GM12878 (cell line): Measurements from ENCODE around the gene EHF. TPM values are rescaled to one million over a fixed set of nuclear protein-coding genes. Genes with fewer than 3 reads are reported as not detected.

ENCODE experiments used
- ATF2 ChIP-seq: IDR thresholded peaks from 2 replicates; pipeline ENCODE4 v1.6.1; 2012; ENCODE audit warnings: low read length, inconsistent platforms
- ATF7 ChIP-seq: fragments of 450-650 bp; IDR thresholded peaks from 2 replicates; pipeline ENCODE4 v1.6.1; 2016; ENCODE audit warnings: low read depth, mild to moderate bottlenecking
- CHD1 ChIP-seq: IDR thresholded peaks from 2 replicates; pipeline ENCODE4 v1.6.1; 2012; ENCODE audit warnings: low read depth, low read length, improper control_type of control experiment
- CREB1 ChIP-seq: IDR thresholded peaks from 2 replicates; pipeline ENCODE4 v1.6.1; 2012; ENCODE audit warnings: low read depth, mild to moderate bottlenecking, inconsistent platforms
- EZH2 ChIP-seq: IDR thresholded peaks from 2 replicates; pipeline ENCODE4 v1.6.1; 2012; ENCODE audit warnings: low read depth, mild to moderate bottlenecking, control low read depth, inconsistent platforms, low read length, borderline replicate concordance; ENCODE audit not compliant: control insufficient read depth
- HDAC6 ChIP-seq: fragments of 200-600 bp; sonication (generic); IDR thresholded peaks from one replicate; pipeline ENCODE4 v1.8.0; 2017; ENCODE audit warnings: antibody characterized with exemption; ENCODE audit not compliant: unreplicated experiment
- HDGF ChIP-seq: fragments of 450-650 bp; IDR thresholded peaks from 2 replicates; pipeline ENCODE4 v1.6.1; 2016; ENCODE audit warnings: antibody characterized with exemption
- IKZF2 ChIP-seq, 2 experiments: fragments of 450-650 bp; IDR thresholded peaks; 2 replicates each; pipeline ENCODE4 v1.6.1; 2017; ENCODE audit warnings: mild to moderate bottlenecking in 2 of 2, moderate library complexity in 2 of 2
- MEF2A ChIP-seq: IDR thresholded peaks from 2 replicates; pipeline ENCODE4 v1.6.1; 2011; ENCODE audit warnings: low read depth, mild to moderate bottlenecking, low read length, moderate library complexity; ENCODE audit not compliant: insufficient read depth
- MYB ChIP-seq: fragments of 150-350 bp; IDR thresholded peaks from 2 replicates; pipeline ENCODE4 v1.6.1; 2014; ENCODE audit warnings: mild to moderate bottlenecking, low read depth, low read length, borderline replicate concordance
- PRDM15 ChIP-seq: fragments of 450-650 bp; formaldehyde crosslinking; IDR thresholded peaks from 2 replicates; pipeline ENCODE4 v1.4.0; 2020; ENCODE audit warnings: mild to moderate bottlenecking, moderate library complexity
- RAD21 ChIP-seq: IDR thresholded peaks from 2 replicates; pipeline ENCODE4 v1.6.1; 2011; ENCODE audit warnings: mild to moderate bottlenecking, low read depth, low read length, moderate library complexity; ENCODE audit not compliant: insufficient read depth
- SMAD1 ChIP-seq: fragments of 450-650 bp; IDR thresholded peaks from 2 replicates; pipeline ENCODE4 v1.6.1; 2018; ENCODE audit warnings: mild to moderate bottlenecking, low read depth; ENCODE audit not compliant: partially characterized antibody
- TBL1XR1 ChIP-seq: IDR thresholded peaks from 2 replicates; pipeline ENCODE4 v1.6.1; 2012; ENCODE audit warnings: low read depth, low read length, improper control_type of control experiment
- ZNF207 ChIP-seq: fragments of 450-650 bp; IDR thresholded peaks from 2 replicates; pipeline ENCODE4 v1.6.1; 2014; ENCODE audit warnings: antibody characterized with exemption, mild to moderate bottlenecking, borderline replicate concordance
- ZNF217 ChIP-seq: fragments of 450-650 bp; IDR thresholded peaks from 2 replicates; pipeline ENCODE4 v1.6.1; 2017; ENCODE audit warnings: antibody characterized with exemption, mild to moderate bottlenecking
- polyA plus RNA-seq, 11 experiments: library from polyadenylated mRNA; depleted of rRNA in 4 of 11; unstranded in 6 of 11; stranded (reverse) in 5 of 11; fragments of >200 nt; fragmentation: Nextera tagmentation in 4 of 11; fragmentation: Illumina TruSeq in 1 of 11; extraction: Ambion mirVana in 4 of 11; extraction: Trizol in 1 of 11; gene quantifications; 1 replicate in 1 of 11; 2 replicates in 10 of 11; pipeline versions ENCODE4 v1.2.1 to v1.2.3, GENCODE V29; 2011 to 2016; ENCODE audit warnings: inconsistent platforms in 2 of 11, missing spikeins in 2 of 11, low read depth in 1 of 11
- total RNA-seq, 4 experiments: library from RNA; depleted of rRNA in 3 of 4; stranded (reverse); fragments of >200 nt in 3 of 4; fragmentation: Illumina TruSeq in 1 of 4; extraction: Trizol in 1 of 4; gene quantifications; 2 replicates each; pipeline versions ENCODE4 v1.2.1 to v1.2.3, GENCODE V29; 2013 to 2021
- TF ChIP-seq, protein P1 (sequence below): IDR thresholded peaks from 2 replicates; pipeline ENCODE4 v1.6.1; 2011; ENCODE audit warnings: low read depth, low read length, improper control_type of control experiment, borderline replicate concordance
- TF ChIP-seq, protein P2 (sequence below): fragments of 450-650 bp; IDR thresholded peaks from 2 replicates; pipeline ENCODE4 v1.6.1; 2016; ENCODE audit warnings: mild to moderate bottlenecking
- TF ChIP-seq, protein P3 (sequence below): IDR thresholded peaks from 2 replicates; pipeline ENCODE4 v1.6.1; 2012; ENCODE audit warnings: low read depth, low read length, improper control_type of control experiment

Gene EHF
- total and polyA plus RNA-seq, 10 of the 15 experiments (the other 5 are each of a cell fraction or from before 2014, with no cell fraction given), result 0.04 to 0.33 (median 0.06) TPM; not detected in 6

DNA sequence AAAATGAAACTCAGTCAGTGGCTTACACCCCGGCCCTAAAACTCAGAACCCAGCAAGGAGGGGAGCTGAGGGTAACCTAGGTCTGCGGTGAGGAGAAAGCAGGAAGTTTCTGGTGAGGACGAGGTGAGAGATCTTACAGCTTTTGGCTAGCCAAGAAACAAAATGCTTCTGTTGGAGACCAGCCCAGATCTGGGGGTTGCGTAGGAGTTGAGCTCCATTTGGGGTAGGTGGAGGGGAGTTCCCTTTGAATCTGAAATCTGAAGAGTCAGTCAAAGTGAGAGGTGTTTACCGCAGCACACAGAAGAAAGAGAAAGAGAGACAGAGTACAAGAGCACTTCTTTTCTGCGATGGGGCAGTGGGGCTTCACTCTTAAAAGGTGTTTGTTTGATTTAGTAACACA lies 29.6 kb downstream of the EHF start (continued):
- TF ChIP-seq, protein P1, sequence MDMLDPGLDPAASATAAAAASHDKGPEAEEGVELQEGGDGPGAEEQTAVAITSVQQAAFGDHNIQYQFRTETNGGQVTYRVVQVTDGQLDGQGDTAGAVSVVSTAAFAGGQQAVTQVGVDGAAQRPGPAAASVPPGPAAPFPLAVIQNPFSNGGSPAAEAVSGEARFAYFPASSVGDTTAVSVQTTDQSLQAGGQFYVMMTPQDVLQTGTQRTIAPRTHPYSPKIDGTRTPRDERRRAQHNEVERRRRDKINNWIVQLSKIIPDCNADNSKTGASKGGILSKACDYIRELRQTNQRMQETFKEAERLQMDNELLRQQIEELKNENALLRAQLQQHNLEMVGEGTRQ, result no peak
- TF ChIP-seq HDAC6 (no peak), ZNF217 (peak; percentile 84), CREB1 (0 out of 2 replicates have a peak, but pooled peaks have one; percentile 26), ATF2 (peak; percentile 90), TBL1XR1 (peak; percentile 88), HDGF (no peak), MYB (no peak), ZNF207 (no peak), MEF2A (peak; percentile 88), RAD21 (no peak), EZH2 (no peak), CHD1 (no peak), PRDM15 (CRISPR knock-in tag) (no peak), IKZF2 (IDR thresholded peaks at IDR 0.05) (peak; percentile 91 to 93), ATF7 (peak; percentile 84), SMAD1 (no peak)
- TF ChIP-seq, protein P2, sequence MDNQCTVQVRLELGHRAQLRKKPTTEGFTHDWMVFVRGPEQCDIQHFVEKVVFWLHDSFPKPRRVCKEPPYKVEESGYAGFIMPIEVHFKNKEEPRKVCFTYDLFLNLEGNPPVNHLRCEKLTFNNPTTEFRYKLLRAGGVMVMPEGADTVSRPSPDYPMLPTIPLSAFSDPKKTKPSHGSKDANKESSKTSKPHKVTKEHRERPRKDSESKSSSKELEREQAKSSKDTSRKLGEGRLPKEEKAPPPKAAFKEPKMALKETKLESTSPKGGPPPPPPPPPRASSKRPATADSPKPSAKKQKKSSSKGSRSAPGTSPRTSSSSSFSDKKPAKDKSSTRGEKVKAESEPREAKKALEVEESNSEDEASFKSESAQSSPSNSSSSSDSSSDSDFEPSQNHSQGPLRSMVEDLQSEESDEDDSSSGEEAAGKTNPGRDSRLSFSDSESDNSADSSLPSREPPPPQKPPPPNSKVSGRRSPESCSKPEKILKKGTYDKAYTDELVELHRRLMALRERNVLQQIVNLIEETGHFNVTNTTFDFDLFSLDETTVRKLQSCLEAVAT, result peak; percentile 81; the same call in 1 of the 2 replicates
- TF ChIP-seq, protein P3, sequence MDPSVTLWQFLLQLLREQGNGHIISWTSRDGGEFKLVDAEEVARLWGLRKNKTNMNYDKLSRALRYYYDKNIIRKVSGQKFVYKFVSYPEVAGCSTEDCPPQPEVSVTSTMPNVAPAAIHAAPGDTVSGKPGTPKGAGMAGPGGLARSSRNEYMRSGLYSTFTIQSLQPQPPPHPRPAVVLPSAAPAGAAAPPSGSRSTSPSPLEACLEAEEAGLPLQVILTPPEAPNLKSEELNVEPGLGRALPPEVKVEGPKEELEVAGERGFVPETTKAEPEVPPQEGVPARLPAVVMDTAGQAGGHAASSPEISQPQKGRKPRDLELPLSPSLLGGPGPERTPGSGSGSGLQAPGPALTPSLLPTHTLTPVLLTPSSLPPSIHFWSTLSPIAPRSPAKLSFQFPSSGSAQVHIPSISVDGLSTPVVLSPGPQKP, result no peak
